ENCODE results near the gene DEPDC1B.

Gene DEPDC1B

DNA sequence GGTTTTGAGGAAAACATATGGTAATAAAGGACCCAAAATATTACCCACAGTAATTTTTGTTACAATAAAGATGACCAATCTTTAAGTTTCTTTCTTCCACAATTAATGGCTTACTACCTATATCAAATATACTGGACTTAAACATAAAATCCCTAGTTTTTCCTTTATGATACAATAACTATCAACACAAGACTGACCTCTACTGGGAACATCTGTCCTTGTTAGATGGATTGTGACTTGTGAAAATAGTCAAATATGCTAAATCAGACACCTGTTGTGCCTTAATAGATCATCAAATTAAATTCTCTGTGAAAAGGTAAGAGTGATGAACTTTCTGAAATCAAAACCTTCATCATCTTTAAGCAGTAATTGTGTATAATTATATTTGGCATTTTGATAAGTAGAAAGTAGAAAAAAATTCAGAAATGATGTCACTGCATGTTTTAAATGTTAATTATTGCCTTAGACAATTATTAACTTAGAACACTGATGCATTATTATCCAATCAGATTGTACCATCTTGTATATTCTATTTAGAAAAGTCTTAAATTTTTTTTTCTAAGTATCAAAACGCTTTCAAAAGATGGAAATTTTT, 113.6 kb downstream of the DEPDC1B start:
- POLR2A ChIA-PET = no interaction called here
- 0 out of 2 replicates have a peak, but pooled peaks have one; percentile 27 for TF ChIP-seq SCRT2 (tag by site-specific recombination; IDR thresholded peaks at IDR 0.05)
- TF ChIP-seq ZNF133 (tag by site-specific recombination; IDR thresholded peaks at IDR 0.05) = no peak
- Histone ChIP-seq H3K36me3 (ENCODE audit: control insufficient read depth in 2 of 2, insufficient read depth in 1 of 2, low read length in 2 of 2) (no peaks in the 10 kb centered on the region), H3K27ac (ENCODE audit: extremely low read depth, low read depth, low read length) (no peak overlapping the region), H3K9me3 (ENCODE audit: control insufficient read depth, insufficient read depth, low read depth, low read length) (no peaks in the 10 kb centered on the region), H3K4me3 (ENCODE audit: low read depth, low read length) (no peak overlapping the region), H3K4me1 (ENCODE audit: control insufficient read depth, insufficient read depth, low read length) (no peaks in the 10 kb centered on the region)
- CTCF ChIA-PET = interaction anchor here (0.7 kb wide), 1 partner anchor 62 kb away, joined by 3 read pairs; no protein-coding TSS in a partner anchor

DNA sequence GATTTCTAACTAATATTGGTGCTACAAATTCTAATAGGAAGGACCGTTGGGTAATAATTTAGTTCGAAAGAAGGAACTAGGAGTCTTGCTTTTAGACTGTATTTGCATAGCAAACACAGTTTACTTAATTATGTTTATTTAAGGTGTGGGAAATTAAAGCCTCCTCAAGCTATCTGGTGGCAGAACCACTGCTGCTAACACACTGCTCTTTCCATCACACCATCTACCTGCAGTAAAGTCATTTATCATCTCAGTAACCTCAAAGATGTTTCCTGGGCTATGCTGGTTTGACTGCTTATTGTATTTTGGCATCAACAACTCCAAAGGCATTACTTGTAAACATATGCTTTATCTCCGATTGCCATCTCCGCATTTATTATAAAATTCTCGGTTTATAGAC, 114.3 kb downstream of the DEPDC1B start:
- H3K27ac ChIP-seq (ENCODE audit: extremely low read depth, low read depth, low read length) = no peak overlapping the region
- H3K36me3 ChIP-seq (ENCODE audit: control insufficient read depth in 2 of 2, insufficient read depth in 1 of 2, low read length in 2 of 2) = no peaks in the 10 kb centered on the region
- ChIA-PET CTCF (no interaction called here), POLR2A (no interaction called here)
- no peak for TF ChIP-seq ZNF341 (tag by site-specific recombination; IDR thresholded peaks at IDR 0.05; ENCODE audit: low read depth)
- no peak for TF ChIP-seq KLF10 (tag by site-specific recombination; IDR thresholded peaks at IDR 0.05)
- no peak for TF ChIP-seq ZNF175 (tag by site-specific recombination; IDR thresholded peaks at IDR 0.05)
- TF ChIP-seq ZNF677 (tag by site-specific recombination; IDR thresholded peaks at IDR 0.05) = no peak
- TF ChIP-seq ZNF501 (tag by site-specific recombination; IDR thresholded peaks at IDR 0.05) = no peak
- TF ChIP-seq OVOL3 (tag by site-specific recombination; IDR thresholded peaks at IDR 0.05) = no peak
- TF ChIP-seq ZNF404 (tag by site-specific recombination; IDR thresholded peaks at IDR 0.05) = no peak
- TF ChIP-seq ZNF350 (tag by site-specific recombination; IDR thresholded peaks at IDR 0.05) = no peak
- TF ChIP-seq, protein P1, sequence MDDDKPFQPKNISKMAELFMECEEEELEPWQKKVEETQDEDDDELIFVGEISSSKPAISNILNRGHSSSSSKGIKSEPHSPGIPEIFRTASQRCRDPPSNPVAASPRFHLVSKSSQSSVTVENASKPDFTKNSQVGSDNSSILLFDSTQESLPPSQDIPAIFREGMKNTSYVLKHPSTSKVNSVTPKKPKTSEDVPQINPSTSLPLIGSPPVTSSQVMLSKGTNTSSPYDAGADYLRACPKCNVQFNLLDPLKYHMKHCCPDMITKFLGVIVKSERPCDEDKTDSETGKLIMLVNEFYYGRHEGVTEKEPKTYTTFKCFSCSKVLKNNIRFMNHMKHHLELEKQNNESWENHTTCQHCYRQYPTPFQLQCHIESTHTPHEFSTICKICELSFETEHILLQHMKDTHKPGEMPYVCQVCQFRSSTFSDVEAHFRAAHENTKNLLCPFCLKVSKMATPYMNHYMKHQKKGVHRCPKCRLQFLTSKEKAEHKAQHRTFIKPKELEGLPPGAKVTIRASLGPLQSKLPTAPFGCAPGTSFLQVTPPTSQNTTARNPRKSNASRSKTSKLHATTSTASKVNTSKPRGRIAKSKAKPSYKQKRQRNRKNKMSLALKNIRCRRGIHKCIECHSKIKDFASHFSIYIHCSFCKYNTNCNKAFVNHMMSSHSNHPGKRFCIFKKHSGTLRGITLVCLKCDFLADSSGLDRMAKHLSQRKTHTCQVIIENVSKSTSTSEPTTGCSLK (tag by site-specific recombination; IDR thresholded peaks at IDR 0.05) = no peak
- no peaks in the 10 kb centered on the region for H3K9me3 ChIP-seq (ENCODE audit: control insufficient read depth, insufficient read depth, low read depth, low read length)
- H3K4me3 ChIP-seq (ENCODE audit: low read depth, low read length) = no peak overlapping the region
- no peaks in the 10 kb centered on the region for H3K4me1 ChIP-seq (ENCODE audit: control insufficient read depth, insufficient read depth, low read length)

DNA sequence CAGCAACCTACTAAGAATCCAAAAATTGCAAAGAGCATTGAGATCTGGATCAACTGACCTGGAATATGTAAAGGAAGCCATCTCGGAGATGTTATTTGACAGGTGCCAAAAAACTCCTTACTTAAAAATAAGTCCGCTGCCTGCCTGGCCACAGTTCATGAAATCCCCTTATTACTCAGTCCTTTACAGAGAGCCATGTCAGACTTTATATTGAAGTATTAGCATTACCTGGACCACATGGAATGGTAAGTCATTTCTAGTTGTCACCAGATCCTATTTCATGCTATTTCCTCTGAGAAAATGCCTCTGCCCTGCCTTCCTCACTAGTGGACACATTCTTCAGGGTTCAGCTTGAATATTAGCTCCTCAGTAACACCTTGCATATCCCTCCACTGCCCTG, 115.7 kb downstream of the DEPDC1B start:
- no peaks in the 10 kb centered on the region for H3K36me3 ChIP-seq (ENCODE audit: control insufficient read depth in 2 of 2, insufficient read depth in 1 of 2, low read length in 2 of 2)
- H3K4me3 ChIP-seq (ENCODE audit: low read depth, low read length) = no peak overlapping the region
- CTCF ChIA-PET = interaction anchor here (0.6 kb wide), 1 partner anchor 771 kb away, joined by 3 read pairs; no protein-coding TSS in a partner anchor
- H3K9me3 ChIP-seq (ENCODE audit: control insufficient read depth, insufficient read depth, low read depth, low read length) = no peaks in the 10 kb centered on the region
- POLR2A ChIA-PET = no interaction called here
- no peak for TF ChIP-seq ZNF677 (tag by site-specific recombination; IDR thresholded peaks at IDR 0.05)
- TF ChIP-seq, protein P2, sequence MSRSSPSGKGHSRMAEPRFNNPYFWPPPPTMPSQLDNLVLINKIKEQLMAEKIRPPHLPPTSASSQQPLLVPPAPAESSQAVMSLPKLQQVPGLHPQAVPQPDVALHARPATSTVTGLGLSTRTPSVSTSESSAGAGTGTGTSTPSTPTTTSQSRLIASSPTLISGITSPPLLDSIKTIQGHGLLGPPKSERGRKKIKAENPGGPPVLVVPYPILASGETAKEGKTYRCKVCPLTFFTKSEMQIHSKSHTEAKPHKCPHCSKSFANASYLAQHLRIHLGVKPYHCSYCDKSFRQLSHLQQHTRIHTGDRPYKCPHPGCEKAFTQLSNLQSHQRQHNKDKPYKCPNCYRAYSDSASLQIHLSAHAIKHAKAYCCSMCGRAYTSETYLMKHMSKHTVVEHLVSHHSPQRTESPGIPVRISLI (tag by site-specific recombination; IDR thresholded peaks at IDR 0.05) = no peak
- no peak for TF ChIP-seq KLF9 (tag by site-specific recombination; IDR thresholded peaks at IDR 0.05; ENCODE audit: low read depth)
- no peak for TF ChIP-seq HOXD13 (CRISPR knock-in tag; IDR thresholded peaks at IDR 0.05; ENCODE audit: borderline replicate concordance)
- H3K27ac ChIP-seq (ENCODE audit: extremely low read depth, low read depth, low read length) = no peak overlapping the region
- H3K4me1 ChIP-seq (ENCODE audit: control insufficient read depth, insufficient read depth, low read length) = no peaks in the 10 kb centered on the region

DNA sequence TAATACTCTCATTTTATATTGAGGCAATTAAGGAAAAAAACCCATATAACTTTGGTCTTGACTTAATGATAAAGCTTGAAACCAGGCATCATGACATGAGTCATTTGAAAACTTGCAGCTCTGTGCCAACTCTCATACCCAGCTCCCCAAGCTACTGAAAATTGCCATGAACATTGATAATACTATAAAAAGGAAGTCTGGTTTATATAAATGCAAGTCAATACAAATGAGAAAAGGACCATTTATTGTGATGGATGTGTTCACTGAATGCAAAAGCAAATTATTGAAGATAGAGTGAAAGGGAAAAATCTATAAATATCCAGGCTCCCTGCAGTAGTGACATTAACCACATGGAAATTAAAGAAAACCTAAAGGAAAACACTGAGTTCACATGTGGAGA, 116.3 kb downstream of the DEPDC1B start:
- no peaks in the 10 kb centered on the region for H3K9me3 ChIP-seq (ENCODE audit: control insufficient read depth, insufficient read depth, low read depth, low read length)
- no peak overlapping the region for H3K4me3 ChIP-seq (ENCODE audit: low read depth, low read length)
- POLR2A ChIA-PET = no interaction called here
- H3K4me1 ChIP-seq (ENCODE audit: control insufficient read depth, insufficient read depth, low read length) = no peaks in the 10 kb centered on the region
- CTCF ChIA-PET = interaction anchor here (0.7 kb wide), 1 partner anchor 174 kb away, joined by 7 read pairs; no protein-coding TSS in a partner anchor
- no peaks in the 10 kb centered on the region for H3K36me3 ChIP-seq (ENCODE audit: control insufficient read depth in 2 of 2, insufficient read depth in 1 of 2, low read length in 2 of 2)
- no peak overlapping the region for H3K27ac ChIP-seq (ENCODE audit: extremely low read depth, low read depth, low read length)
- TF ChIP-seq ZNF624 (tag by site-specific recombination; IDR thresholded peaks at IDR 0.05) (no peak), ZNF629 (tag by site-specific recombination; IDR thresholded peaks at IDR 0.05) (no peak), ZNF561 (tag by site-specific recombination; IDR thresholded peaks at IDR 0.05; ENCODE audit: borderline replicate concordance) (no peak), ZNF670 (tag by site-specific recombination; IDR thresholded peaks at IDR 0.05; ENCODE audit: low read depth) (no peak), ZNF473 (tag by site-specific recombination; IDR thresholded peaks at IDR 0.05) (no peak), ZFP3 (tag by site-specific recombination; IDR thresholded peaks at IDR 0.05; ENCODE audit: low read depth) (no peak), ZNF23 (tag by site-specific recombination; IDR thresholded peaks at IDR 0.05; ENCODE audit: borderline replicate concordance) (no peak), ZNF571 (tag by site-specific recombination; IDR thresholded peaks at IDR 0.05) (no peak)
- TF ChIP-seq, protein P3, sequence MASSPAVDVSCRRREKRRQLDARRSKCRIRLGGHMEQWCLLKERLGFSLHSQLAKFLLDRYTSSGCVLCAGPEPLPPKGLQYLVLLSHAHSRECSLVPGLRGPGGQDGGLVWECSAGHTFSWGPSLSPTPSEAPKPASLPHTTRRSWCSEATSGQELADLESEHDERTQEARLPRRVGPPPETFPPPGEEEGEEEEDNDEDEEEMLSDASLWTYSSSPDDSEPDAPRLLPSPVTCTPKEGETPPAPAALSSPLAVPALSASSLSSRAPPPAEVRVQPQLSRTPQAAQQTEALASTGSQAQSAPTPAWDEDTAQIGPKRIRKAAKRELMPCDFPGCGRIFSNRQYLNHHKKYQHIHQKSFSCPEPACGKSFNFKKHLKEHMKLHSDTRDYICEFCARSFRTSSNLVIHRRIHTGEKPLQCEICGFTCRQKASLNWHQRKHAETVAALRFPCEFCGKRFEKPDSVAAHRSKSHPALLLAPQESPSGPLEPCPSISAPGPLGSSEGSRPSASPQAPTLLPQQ (tag by site-specific recombination; IDR thresholded peaks at IDR 0.05) = no peak
